ENCODE measurements around the gene ABCG1.

Gene ABCG1

DNA sequence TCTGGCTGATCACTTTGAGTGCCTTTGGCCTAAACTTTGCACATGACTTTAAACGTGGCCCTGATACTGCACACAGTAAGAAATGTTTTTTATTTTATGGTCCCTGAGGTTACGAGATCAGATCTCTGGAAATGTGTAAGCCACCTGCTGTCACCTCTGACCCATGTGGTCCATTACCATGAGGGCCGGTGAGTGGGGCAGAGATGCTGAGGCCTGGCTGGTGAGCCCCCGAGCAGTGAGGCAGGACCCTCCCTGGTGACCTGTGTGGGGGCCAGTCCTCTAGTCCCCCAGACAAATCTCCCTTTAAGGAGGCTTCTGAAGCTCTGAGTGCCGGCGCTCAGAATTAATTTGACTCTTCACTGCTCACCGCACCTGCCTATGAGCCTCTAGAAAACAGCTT lies 83.9 kb downstream of the ABCG1 start:
- no peak for TF ChIP-seq CTCF (IDR thresholded peaks at IDR 0.05; ENCODE audit: insufficient read depth, low read length, poor library complexity, severe bottlenecking)
- H3K36me3 ChIP-seq (ENCODE audit: control insufficient read depth, insufficient read depth, low read length), result no peaks in the 10 kb centered on the region
- H3K4me3 ChIP-seq (replicated peaks; ENCODE audit: low read depth, low read length), result no peak overlapping the region
- no peak for DNase-seq (ENCODE audit: extremely low read depth, insufficient read length)
- H3K27me3 ChIP-seq (replicated peaks; ENCODE audit: control insufficient read depth, insufficient read depth, low read length), result no peaks in the 10 kb centered on the region; the same call in none of the 2 replicates

DNA sequence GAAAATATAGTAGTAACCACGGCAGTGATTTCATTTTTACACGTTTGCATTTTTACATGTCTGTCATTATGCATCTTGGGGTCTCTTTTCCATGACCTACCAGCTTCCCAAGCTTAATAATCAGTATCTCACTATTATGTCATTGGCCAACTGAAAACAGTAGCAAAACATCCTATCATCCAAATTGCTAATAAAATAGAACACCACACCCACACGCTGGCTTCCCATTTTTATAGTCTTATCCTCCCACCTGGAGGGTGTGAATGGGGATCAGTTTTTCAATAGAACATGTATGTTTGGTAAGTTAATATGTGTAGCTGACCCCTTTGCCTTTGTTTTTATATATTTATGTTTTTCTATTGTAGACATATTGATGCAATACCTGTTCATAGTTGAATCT lies 84.5 kb downstream of the ABCG1 start:
- no peak overlapping the region for H3K4me3 ChIP-seq (replicated peaks; ENCODE audit: low read depth, low read length)
- DNase-seq (ENCODE audit: extremely low read depth, insufficient read length), result no peak
- no peaks in the 10 kb centered on the region; the same call in none of the 2 replicates for H3K27me3 ChIP-seq (replicated peaks; ENCODE audit: control insufficient read depth, insufficient read depth, low read length)
- no peaks in the 10 kb centered on the region for H3K36me3 ChIP-seq (ENCODE audit: control insufficient read depth, insufficient read depth, low read length)
- no peak for TF ChIP-seq CTCF (IDR thresholded peaks at IDR 0.05; ENCODE audit: insufficient read depth, low read length, poor library complexity, severe bottlenecking)

DNA sequence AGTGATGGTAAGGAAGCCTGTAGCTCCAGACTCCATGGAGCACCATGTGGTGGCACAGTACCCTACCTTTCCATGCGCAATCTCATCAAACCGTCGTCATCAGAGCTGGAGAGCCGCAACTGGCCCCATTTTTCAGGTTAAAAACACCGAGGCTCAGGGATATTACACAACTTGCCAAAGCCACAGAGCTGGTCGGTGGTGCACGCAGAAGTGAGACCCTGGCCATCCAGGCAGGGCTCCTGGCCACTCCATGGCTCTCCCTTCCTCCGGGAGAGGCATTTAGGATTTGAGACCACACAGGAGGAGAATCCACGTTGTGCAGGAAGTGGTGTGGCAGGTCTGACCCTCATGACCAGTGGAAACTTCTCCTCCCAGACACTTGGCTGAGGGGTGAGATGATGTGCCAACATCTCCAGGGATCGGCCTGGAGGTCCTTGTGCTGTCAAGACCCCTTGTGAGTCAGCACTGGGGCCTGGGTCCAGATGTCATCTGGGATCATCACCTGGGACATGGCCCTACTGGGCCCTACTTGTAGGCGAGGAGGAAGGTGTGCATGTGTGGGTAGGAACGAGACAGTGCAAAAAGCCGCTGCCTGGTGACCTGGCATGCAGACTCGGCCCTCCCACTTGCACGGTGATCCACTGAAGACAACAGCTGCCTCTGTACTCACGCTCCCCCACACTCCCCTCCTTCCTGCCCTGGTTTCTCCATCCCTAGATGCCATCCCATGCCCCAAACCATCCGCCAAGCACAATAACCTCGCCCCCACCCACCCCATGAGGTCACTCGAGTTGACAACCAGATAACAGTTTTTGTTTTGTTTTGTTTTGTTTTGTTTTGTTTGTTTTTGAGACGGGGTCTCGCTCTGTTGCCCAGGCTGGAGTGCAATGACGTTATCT lies 85.9 kb downstream of the ABCG1 start:
- Histone ChIP-seq H3K36me3 (ENCODE audit: control insufficient read depth, insufficient read depth, low read length) (no peaks in the 10 kb centered on the region), H3K27me3 (replicated peaks; ENCODE audit: control insufficient read depth, insufficient read depth, low read length) (no peaks in the 10 kb centered on the region; the same call in none of the 2 replicates), H3K4me3 (replicated peaks; ENCODE audit: low read depth, low read length) (no peak overlapping the region)
- no peak for TF ChIP-seq CTCF (IDR thresholded peaks at IDR 0.05; ENCODE audit: insufficient read depth, low read length, poor library complexity, severe bottlenecking)
- DNase-seq (ENCODE audit: extremely low read depth, insufficient read length), result no peak

DNA sequence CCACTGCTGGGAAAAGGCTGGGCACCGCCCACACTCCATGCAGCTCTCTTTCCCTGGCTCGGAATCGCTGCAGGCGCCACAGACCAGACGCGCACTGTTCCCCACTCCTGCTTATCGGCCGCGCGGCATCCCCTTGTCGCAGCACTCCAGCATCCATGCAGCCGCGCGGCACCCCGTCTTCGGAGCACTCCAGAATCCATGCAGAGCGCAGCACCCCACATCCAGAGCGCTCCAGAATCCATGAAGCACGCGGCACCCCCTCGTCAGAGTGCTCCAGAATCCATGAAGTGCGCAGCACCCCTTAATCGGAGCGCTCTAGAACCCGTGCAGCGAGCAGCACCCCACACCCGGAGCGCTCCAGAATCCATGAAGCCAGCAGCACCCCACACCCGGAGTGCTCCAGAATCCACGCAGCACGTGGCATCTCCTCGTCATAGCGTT lies 86.8 kb downstream of the ABCG1 start:
- no peaks in the 10 kb centered on the region for H3K36me3 ChIP-seq (ENCODE audit: control insufficient read depth, insufficient read depth, low read length)
- no peaks in the 10 kb centered on the region; the same call in none of the 2 replicates for H3K27me3 ChIP-seq (replicated peaks; ENCODE audit: control insufficient read depth, insufficient read depth, low read length)
- H3K4me3 ChIP-seq (replicated peaks; ENCODE audit: low read depth, low read length), result no peak overlapping the region
- no peak for DNase-seq (ENCODE audit: extremely low read depth, insufficient read length)
- no peak for TF ChIP-seq CTCF (IDR thresholded peaks at IDR 0.05; ENCODE audit: insufficient read depth, low read length, poor library complexity, severe bottlenecking)

DNA sequence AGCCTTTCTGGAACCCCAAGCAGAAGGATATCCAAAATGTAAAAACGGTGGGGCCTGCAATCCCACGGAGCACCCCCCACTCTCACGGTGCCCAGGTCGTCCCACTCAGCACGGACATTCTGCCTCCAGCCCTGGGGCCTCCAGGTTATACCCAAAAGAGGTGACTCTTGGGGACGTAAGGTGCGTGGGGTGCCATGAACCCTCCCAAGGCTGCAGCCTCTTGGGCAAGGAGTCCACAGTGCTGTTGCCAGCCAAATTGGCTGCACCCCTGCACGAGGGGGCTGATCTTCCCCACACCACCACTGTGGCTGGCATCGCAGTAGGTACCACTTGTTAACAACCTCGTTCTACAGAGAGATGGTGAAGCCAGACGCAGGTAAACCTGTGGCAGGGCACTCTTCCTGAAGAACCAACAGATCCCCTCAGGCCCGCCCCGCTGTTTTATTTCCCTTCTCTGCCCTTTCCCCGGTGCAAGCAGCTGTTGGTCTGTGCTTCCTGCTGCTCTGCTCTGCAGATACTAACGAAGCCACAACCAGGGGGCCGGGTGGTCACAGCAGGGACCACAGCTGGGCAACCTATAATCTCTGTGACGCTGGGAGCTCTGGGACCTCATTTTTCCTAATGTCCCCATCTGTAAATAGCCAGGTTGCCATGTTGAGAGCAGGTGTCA lies 87.6 kb downstream of the ABCG1 start:
- TF ChIP-seq CTCF (IDR thresholded peaks at IDR 0.05; ENCODE audit: insufficient read depth, low read length, poor library complexity, severe bottlenecking), result no peak
- no peak overlapping the region for H3K4me3 ChIP-seq (replicated peaks; ENCODE audit: low read depth, low read length)
- no peak for DNase-seq (ENCODE audit: extremely low read depth, insufficient read length)
- no peaks in the 10 kb centered on the region for H3K36me3 ChIP-seq (ENCODE audit: control insufficient read depth, insufficient read depth, low read length)
- H3K27me3 ChIP-seq (replicated peaks; ENCODE audit: control insufficient read depth, insufficient read depth, low read length), result no peaks in the 10 kb centered on the region; the same call in none of the 2 replicates

Data from GM06990 (cell line).